Muscle layer of duodenum (tissue), 2 donors: Measurements from ENCODE around the gene TEC.

ENCODE experiments used
- H3K27ac ChIP-seq: one replicate; pipeline ENCODE4 v1.7.0; 2013; ENCODE audit warnings: mild to moderate bottlenecking, low read length
- H3K27me3 ChIP-seq: one replicate; pipeline ENCODE4 v1.7.0; 2013; ENCODE audit warnings: low read depth, mild to moderate bottlenecking, control low read depth, low read length
- H3K36me3 ChIP-seq, 2 donors: one replicate each; pipeline ENCODE4 v1.7.0; 2013; ENCODE audit warnings: low read length in 2 of 2, control low read depth in 1 of 2, mild to moderate bottlenecking in 1 of 2; ENCODE audit not compliant: insufficient read depth in 2 of 2, control insufficient read depth in 1 of 2
- H3K4me1 ChIP-seq, 2 donors: one replicate each; pipeline ENCODE4 v1.7.0; 2013; ENCODE audit warnings: low read length in 2 of 2, mild to moderate bottlenecking in 2 of 2, control low read depth in 1 of 2, moderate library complexity in 1 of 2; ENCODE audit not compliant: insufficient read depth in 2 of 2, control insufficient read depth in 1 of 2
- H3K4me3 ChIP-seq, 2 donors: one replicate each; pipeline ENCODE4 v1.7.0; 2013; ENCODE audit warnings: low read length in 2 of 2, low read depth in 1 of 2, mild to moderate bottlenecking in 1 of 2
- H3K9me3 ChIP-seq, 2 donors: one replicate each; pipeline ENCODE4 v1.7.0; 2013; ENCODE audit warnings: low read length in 2 of 2, control low read depth in 1 of 2, mild to moderate bottlenecking in 1 of 2; ENCODE audit not compliant: control insufficient read depth in 1 of 2
- donor health status: healthy.

The TEC gene

DNA sequence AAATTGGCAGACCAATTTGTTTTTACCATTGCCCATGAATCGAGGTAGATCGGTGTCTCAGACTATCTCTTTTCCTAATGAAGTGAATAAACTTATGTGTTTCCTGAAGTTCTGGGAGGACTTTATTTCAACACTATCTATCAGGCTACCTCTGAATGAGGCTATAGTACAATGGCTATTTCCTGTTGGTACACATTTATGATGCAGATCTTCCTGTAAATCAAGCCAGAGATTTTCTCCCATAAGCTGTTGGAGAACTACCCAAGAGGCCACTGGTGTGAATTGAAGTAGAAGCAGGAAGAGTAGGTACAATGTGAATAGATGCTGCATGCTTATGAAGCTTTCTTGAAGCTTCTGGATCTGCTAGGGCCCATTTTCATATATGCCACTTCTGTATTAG lies 151.6 kb downstream of the TEC start:
- Histone ChIP-seq H3K27ac (no peak overlapping the region), H3K27me3 (no peaks in the 10 kb centered on the region), H3K4me1 (no peaks in the 10 kb centered on the region), H3K36me3 (no peaks in the 10 kb centered on the region), H3K4me3 (no peak overlapping the region), H3K9me3 (no peaks in the 10 kb centered on the region)

GRCh38 chr4:48116582-48116981 lies 153.1 kb downstream of the TEC start:
- Histone ChIP-seq H3K4me1 (no peaks in the 10 kb centered on the region), H3K9me3 (no peaks in the 10 kb centered on the region), H3K36me3 (no peaks in the 10 kb centered on the region), H3K27ac (no peak overlapping the region), H3K27me3 (no peaks in the 10 kb centered on the region), H3K4me3 (no peak overlapping the region)

DNA sequence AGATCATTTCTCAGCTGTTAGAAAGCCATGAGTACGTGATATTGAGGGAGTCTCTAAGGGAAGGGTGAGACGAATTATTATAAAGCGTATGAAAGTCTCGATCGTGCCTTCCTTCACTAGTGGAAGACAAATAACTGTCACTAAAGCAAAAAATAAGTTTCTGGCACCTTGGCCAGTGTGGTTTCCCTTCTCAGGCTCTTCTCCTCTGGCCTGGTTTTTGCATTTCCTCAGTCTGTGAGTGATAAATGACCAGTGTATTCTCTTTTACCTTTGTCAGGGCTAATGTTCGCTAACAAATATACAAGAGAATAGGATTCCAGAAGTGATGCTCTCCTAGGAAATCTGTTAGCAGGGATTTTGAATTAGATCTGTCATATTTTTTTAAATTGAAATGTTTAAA lies 155.2 kb downstream of the TEC start:
- Histone ChIP-seq H3K36me3 (no peaks in the 10 kb centered on the region), H3K27ac (no peak overlapping the region), H3K9me3 (no peaks in the 10 kb centered on the region), H3K27me3 (no peaks in the 10 kb centered on the region), H3K4me1 (no peaks in the 10 kb centered on the region), H3K4me3 (no peak overlapping the region)

DNA sequence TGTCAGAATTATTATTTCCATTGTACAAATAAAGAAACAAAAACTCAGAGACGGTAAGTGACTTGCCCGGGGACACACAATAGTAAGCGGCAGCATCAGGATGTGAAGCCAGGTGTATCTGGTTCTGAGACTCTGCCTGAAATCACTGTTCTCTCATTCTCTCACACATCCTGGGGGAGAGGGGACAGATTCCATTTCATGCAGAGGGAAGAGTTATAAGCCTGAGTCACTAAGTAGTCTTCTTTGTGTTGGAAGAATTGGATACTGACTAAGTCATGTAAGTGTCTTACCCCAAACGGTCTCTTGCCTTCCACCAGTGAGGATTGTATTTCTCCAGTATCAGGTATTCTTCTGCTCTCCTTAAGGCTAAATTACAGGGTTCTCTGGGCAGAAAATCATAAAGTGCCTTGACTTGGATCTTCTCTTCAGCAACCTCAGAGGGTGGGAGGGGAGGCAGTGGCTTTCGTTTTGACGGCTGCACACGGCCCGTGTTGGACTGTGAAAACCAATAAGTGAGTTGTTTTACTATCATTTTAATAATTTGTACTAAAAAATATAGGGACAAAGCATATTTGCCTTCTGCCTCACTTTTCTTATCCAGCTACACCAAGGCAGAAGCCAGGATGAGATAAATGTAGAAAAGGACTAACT lies 157.5 kb downstream of the TEC start:
- Histone ChIP-seq H3K27me3 (no peaks in the 10 kb centered on the region), H3K9me3 (no peaks in the 10 kb centered on the region), H3K4me3 (no peak overlapping the region), H3K27ac (no peak overlapping the region), H3K36me3 (no peaks in the 10 kb centered on the region), H3K4me1 (no peaks in the 10 kb centered on the region)

DNA sequence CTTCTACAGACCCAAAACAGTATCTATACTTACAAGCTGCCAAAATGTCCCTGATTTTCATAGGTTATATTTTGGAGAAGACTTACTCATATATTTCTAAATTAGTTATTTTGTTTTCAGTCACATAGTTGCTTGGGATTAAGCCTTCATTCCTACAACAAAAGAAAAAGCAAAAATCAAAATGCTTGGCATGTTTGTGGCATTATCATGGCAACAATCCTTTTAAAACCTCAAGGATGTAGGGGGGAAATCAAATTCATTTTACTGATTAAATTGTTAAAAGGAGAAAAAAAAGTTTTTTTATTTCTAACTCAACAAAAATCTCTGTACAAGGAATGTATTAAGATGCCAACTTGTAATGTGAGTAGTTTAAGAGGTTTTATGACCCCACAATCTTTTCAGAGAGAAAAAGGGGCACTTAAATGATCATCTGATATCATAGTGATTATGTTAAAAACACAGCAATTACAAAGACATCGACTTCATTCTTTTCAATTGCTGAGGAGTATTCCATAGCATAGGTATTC lies 159.1 kb downstream of the TEC start:
- H3K27me3 ChIP-seq: no peaks in the 10 kb centered on the region
- H3K36me3 ChIP-seq: no peaks in the 10 kb centered on the region
- no peak overlapping the region for H3K4me3 ChIP-seq
- H3K4me1 ChIP-seq: no peaks in the 10 kb centered on the region
- H3K9me3 ChIP-seq: no peaks in the 10 kb centered on the region
- H3K27ac ChIP-seq: no peak overlapping the region

DNA sequence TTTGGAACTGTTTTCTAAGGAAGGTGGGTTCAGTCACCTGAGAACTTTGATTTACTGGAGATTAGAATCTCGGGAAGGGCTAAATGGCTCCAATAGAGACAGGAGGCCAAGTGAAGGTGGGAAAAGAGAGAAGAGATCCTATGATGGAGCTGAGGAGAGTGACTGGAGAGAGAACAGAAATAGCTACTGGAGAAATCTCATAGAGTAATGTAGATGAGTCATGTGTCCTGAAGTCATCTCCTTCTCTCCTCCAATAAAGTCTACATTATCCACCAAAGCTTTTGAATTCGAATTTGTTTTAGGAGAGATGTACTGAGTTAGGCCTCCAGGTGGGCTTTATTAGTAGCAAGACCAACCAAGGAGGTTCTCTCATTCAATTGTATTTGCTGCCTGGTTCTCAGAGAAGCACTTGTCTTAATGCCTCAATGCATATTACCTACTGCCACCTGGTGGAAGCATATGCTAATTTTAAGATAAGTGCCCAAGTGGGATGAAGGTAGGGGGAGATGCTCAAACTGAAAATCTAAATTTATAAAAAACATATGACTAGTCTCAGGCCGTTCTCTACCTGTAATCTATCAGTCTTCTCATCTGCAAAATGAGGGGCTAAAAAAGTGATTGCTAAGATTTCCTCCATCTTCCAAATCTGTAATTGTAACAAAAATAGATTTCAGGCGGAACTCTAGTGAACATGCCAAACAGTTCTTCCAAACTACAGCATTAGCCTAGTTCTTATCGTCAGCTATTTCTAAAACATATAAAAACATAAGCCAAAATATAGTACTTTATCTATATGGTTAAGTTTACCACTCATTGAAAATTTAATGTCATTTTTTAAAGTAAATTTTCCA lies 160.0 kb downstream of the TEC start:
- Histone ChIP-seq H3K4me3 (no peak overlapping the region), H3K4me1 (no peaks in the 10 kb centered on the region), H3K27me3 (no peaks in the 10 kb centered on the region)

DNA sequence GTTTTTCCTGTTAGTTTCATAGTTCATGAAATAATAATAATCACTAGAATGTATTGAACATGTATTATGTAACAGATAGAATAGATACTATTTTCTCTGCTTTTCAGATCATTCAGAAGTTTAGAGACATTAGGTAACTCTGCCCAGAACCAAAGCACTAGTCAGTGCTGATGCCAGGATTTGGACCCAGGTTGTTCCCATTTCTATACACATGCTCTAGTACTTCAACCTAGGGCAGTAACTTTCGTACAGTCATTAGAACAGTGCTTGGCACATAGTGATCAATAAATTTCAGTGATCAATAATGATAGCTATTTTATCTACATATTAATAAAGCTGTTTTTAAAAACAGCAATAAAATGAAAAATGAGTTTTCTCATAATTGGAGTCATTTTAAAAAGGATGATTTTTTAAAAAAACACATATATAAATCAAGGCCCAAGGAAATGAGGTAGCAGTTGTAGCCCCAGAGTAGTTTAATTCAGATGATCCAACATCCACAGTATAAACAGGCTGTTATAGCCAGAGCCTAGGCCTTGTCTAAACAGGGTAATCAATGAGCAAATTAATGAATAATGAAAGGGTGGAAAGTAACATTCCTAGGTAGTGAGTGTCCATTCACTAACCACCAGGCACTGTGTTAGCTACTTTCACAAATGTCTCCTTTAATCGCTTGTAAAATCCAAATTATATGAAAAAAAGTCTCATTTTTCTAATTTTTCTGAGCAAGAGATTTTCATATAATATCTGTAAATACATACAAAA lies 161.1 kb downstream of the TEC start:
- H3K4me3 ChIP-seq: no peak overlapping the region
- no peaks in the 10 kb centered on the region for H3K36me3 ChIP-seq
- H3K27me3 ChIP-seq: no peaks in the 10 kb centered on the region
- H3K9me3 ChIP-seq: no peaks in the 10 kb centered on the region
- H3K4me1 ChIP-seq: no peaks in the 10 kb centered on the region
- no peak overlapping the region for H3K27ac ChIP-seq

More for the DNA sequence above, 160.0 kb downstream of the TEC start:
- Histone ChIP-seq H3K27ac (no peak overlapping the region), H3K9me3 (no peaks in the 10 kb centered on the region), H3K36me3 (no peaks in the 10 kb centered on the region)

GRCh38 chr4:48105230-48105629 lies 164.4 kb downstream of the TEC start:
- Histone ChIP-seq H3K27me3 (no peaks in the 10 kb centered on the region), H3K4me3 (no peak overlapping the region), H3K9me3 (no peaks in the 10 kb centered on the region), H3K36me3 (no peaks in the 10 kb centered on the region), H3K27ac (no peak overlapping the region), H3K4me1 (no peaks in the 10 kb centered on the region)

- no peak overlapping the region for H3K27ac ChIP-seq
- no peak overlapping the region for H3K4me3 ChIP-seq
- no peaks in the 10 kb centered on the region for H3K27me3 ChIP-seq
- H3K9me3 ChIP-seq: no peaks in the 10 kb centered on the region
- H3K4me1 ChIP-seq: no peaks in the 10 kb centered on the region
- no peaks in the 10 kb centered on the region for H3K36me3 ChIP-seq
Measured at GRCh38 chr4:48103483-48104139, 166.0 kb downstream of the TEC start.

- Histone ChIP-seq H3K27me3 (no peaks in the 10 kb centered on the region), H3K36me3 (no peaks in the 10 kb centered on the region), H3K4me3 (no peak overlapping the region), H3K4me1 (no peaks in the 10 kb centered on the region), H3K27ac (no peak overlapping the region), H3K9me3 (no peaks in the 10 kb centered on the region)
Measured at GRCh38 chr4:48102303-48102702, 167.3 kb downstream of the TEC start.

DNA sequence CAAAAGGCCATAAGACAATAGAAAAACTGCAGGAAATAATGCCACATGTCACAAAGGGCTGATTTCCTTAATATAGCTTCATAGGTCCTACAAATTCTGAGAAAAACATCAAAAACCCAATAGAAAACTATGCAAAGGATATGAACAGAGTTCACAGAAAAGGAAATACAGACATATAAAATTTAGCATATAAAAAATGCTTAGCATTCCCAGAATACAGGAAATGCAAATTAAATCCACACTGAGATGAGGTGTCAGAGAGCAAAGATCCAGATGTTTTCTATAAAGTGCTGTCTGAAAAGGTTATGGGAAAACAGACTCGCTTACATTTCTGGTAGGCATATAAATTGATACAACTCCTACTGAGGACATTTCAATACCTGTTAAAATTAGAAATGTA lies 169.4 kb downstream of the TEC start:
- no peaks in the 10 kb centered on the region for H3K9me3 ChIP-seq
- no peaks in the 10 kb centered on the region for H3K4me1 ChIP-seq
- H3K27me3 ChIP-seq: no peaks in the 10 kb centered on the region
- no peak overlapping the region for H3K27ac ChIP-seq
- H3K36me3 ChIP-seq: no peaks in the 10 kb centered on the region
- H3K4me3 ChIP-seq: no peak overlapping the region
